Measurements from ENCODE around the gene CCDC181. TPM values are rescaled to one million over a fixed set of nuclear protein-coding genes. Genes with fewer than 3 reads are reported as not detected.

CCDC181 gene
- total and polyA plus RNA-seq, 2 donors (not counting 3 experiments of a cell fraction or from before 2014, with no cell fraction given): 0.18 to 0.22 TPM

DNA sequence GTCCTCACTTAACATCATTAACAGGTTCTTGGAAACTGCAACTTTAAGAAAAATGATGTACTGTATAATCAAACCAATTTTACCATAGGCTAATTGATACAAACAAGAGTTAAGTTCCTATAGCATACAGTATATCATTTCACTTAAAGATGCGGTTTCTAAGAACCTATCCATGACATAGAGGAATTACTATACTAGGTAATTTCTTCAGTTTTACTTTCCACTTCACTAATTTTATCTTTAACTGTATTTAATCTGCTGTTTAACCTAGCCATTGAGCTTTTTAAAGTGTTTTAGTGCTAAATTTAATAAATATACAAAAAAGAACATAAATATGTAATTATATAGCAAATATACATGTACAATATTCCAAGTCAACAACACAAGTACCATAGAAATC is 30.2 kb upstream of the CCDC181 start:
- intact Hi-C loops (cut with micrococcal nuclease): no loop called here
- Histone ChIP-seq H3K9me1 (replicated peaks; ENCODE audit: control insufficient read depth, extremely low read depth, insufficient read depth, low read length) (no peaks in the 10 kb centered on the region), H3K36me3 (ENCODE audit: control insufficient read depth in 2 of 2, extremely low read depth in 1 of 2, insufficient read depth in 2 of 2, low read length in 2 of 2) (no peaks in the 10 kb centered on the region), H3K27me3 (ENCODE audit: control insufficient read depth in 2 of 2, insufficient read depth in 2 of 2, low read length in 2 of 2) (no peaks in the 10 kb centered on the region), H3K4me2 (ENCODE audit: insufficient read depth, low read length) (no peak overlapping the region), H3K27ac (ENCODE audit: insufficient read depth, low read depth, low read length) (no peak overlapping the region), H4K20me1 (replicated peaks; ENCODE audit: control insufficient read depth, extremely low read depth, insufficient read depth, low read length) (no peaks in the 10 kb centered on the region), H3K9me3 (replicated peaks; ENCODE audit: control insufficient read depth, insufficient read depth, low read length) (no peaks in the 10 kb centered on the region), H3K79me2 (ENCODE audit: control insufficient read depth, insufficient read depth, low read length) (no peaks in the 10 kb centered on the region), H3K9ac (replicated peaks; ENCODE audit: extremely low read depth, insufficient read depth, low read length) (no peak overlapping the region), H3K4me1 (ENCODE audit: control insufficient read depth, extremely low read depth, insufficient read depth, low read length) (peaks cover 3% of the 10 kb centered on the region), H2AFZ (ENCODE audit: low read depth, low read length) (no peak overlapping the region), H3K4me3 (replicated peaks in 1 of 3; ENCODE audit: insufficient read depth in 1 of 3, low read depth in 1 of 3, low read length in 3 of 3) (no peak overlapping the region)
- TF ChIP-seq POLR2A (IDR thresholded peaks at IDR 0.05; ENCODE audit: low read depth, low read length) (no peak), JUN (IDR thresholded peaks at IDR 0.05; ENCODE audit: borderline replicate concordance, insufficient read depth, insufficient read length, low read depth) (no peak), FOS (IDR thresholded peaks at IDR 0.05; ENCODE audit: borderline replicate concordance, insufficient read depth, low read length) (no peak), MYC (IDR thresholded peaks at IDR 0.05; ENCODE audit: low read depth, low read length) (no peak), GATA2 (IDR thresholded peaks at IDR 0.05; ENCODE audit: insufficient read depth, insufficient read length, low read depth, low read length) (no peak), POLR2AphosphoS5 (IDR thresholded peaks at IDR 0.05; ENCODE audit: insufficient read depth, low read depth, low read length) (no peak), MAX (IDR thresholded peaks at IDR 0.05; ENCODE audit: insufficient read depth, insufficient read length) (no peak), EZH2 (IDR thresholded peaks at IDR 0.05; ENCODE audit: borderline replicate concordance, low read depth, low read length, severe bottlenecking) (no peak)
- TF ChIP-seq, protein P1, sequence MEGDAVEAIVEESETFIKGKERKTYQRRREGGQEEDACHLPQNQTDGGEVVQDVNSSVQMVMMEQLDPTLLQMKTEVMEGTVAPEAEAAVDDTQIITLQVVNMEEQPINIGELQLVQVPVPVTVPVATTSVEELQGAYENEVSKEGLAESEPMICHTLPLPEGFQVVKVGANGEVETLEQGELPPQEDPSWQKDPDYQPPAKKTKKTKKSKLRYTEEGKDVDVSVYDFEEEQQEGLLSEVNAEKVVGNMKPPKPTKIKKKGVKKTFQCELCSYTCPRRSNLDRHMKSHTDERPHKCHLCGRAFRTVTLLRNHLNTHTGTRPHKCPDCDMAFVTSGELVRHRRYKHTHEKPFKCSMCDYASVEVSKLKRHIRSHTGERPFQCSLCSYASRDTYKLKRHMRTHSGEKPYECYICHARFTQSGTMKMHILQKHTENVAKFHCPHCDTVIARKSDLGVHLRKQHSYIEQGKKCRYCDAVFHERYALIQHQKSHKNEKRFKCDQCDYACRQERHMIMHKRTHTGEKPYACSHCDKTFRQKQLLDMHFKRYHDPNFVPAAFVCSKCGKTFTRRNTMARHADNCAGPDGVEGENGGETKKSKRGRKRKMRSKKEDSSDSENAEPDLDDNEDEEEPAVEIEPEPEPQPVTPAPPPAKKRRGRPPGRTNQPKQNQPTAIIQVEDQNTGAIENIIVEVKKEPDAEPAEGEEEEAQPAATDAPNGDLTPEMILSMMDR (IDR thresholded peaks at IDR 0.05; ENCODE audit: extremely low read depth in 1 of 2, insufficient read depth in 1 of 2, low read depth in 1 of 2, low read length in 2 of 2): no peak
- DNase-seq (ENCODE audit: low read depth, low spot score) (no peak), FAIRE-seq (no peak)
- POLR2A ChIA-PET: no interaction called here
- BruUV-seq (replicated peaks): no TSS peak
- CTCF ChIA-PET: no interaction called here
- dilution Hi-C loops (cut with MboI; ENCODE audit: extremely low pct_ligation_motif_present, low sequenced_read_pairs): no loop called here

Measured in endothelial cell of umbilical vein (primary cell).